Measurements from ENCODE around the gene FGFR3. TPM values are rescaled to one million over a fixed set of nuclear protein-coding genes. Genes with fewer than 3 reads are reported as not detected.

FGFR3 gene
- total and polyA plus RNA-seq, 12 donors = 1.2 to 6.6 (median 2.4) TPM

GRCh38 chr4:1830234-1830633 lies 37.1 kb downstream of the FGFR3 start:
- no peak for DNase-seq
- no peak overlapping the region for H3K27ac ChIP-seq
- intact Hi-C loops (cut with DNase I) = loop anchor here in 1 of 10 donors (10.0 kb wide), 1 partner anchor 65 kb away; no protein-coding TSS in a partner anchor
- no peak for ATAC-seq
- no peaks in the 10 kb centered on the region for H3K9me3 ChIP-seq
- H3K27me3 ChIP-seq = no peaks in the 10 kb centered on the region
- no peak overlapping the region for H3K4me3 ChIP-seq
- H3K4me1 ChIP-seq = no peaks in the 10 kb centered on the region
- WGBS, 2 donors = 95 to 97% methylated on average over 3 of the region's 3 CpGs
- peaks cover 3 to 78% (median 44%) of the 10 kb centered on the region in 9 donors for H3K36me3 ChIP-seq
- TF ChIP-seq CTCF (IDR thresholded peaks at IDR 0.05) = no peak

GRCh38 chr4:1830642-1831228 lies 37.6 kb downstream of the FGFR3 start:
- DNase-seq (no peak), ATAC-seq (no peak)
- intact Hi-C loops (cut with DNase I) = loop anchor here in 1 of 10 donors (10.0 kb wide), 1 partner anchor 64 kb away; no protein-coding TSS in a partner anchor
- Histone ChIP-seq H3K27me3 (no peaks in the 10 kb centered on the region), H3K27ac (no peak overlapping the region), H3K36me3 (peaks cover 3 to 78% (median 45%) of the 10 kb centered on the region in 9 donors), H3K4me1 (no peaks in the 10 kb centered on the region), H3K9me3 (no peaks in the 10 kb centered on the region), H3K4me3 (no peak overlapping the region)
- WGBS, 2 donors = 88 to 89% methylated on average over 8 of the region's 8 CpGs
- no peak for TF ChIP-seq CTCF (IDR thresholded peaks at IDR 0.05)

GRCh38 chr4:1831331-1831730 lies 38.2 kb downstream of the FGFR3 start:
- H3K27ac ChIP-seq = no peak overlapping the region
- no peak for TF ChIP-seq CTCF (IDR thresholded peaks at IDR 0.05)
- H3K9me3 ChIP-seq = no peaks in the 10 kb centered on the region
- intact Hi-C loops (cut with DNase I) = loop anchor here in 1 of 10 donors (10.0 kb wide), 1 partner anchor 63 kb away; no protein-coding TSS in a partner anchor
- 93 to 96% methylated on average over 8 of the region's 8 CpGs for WGBS, 2 donors
- no peaks in the 10 kb centered on the region for H3K27me3 ChIP-seq
- no peak for DNase-seq
- no peak overlapping the region for H3K4me3 ChIP-seq
- H3K4me1 ChIP-seq = no peaks in the 10 kb centered on the region
- ATAC-seq = no peak
- peaks cover 3 to 78% (median 48%) of the 10 kb centered on the region in 9 donors for H3K36me3 ChIP-seq

- no peak for TF ChIP-seq CTCF (IDR thresholded peaks at IDR 0.05)
- H3K4me1 ChIP-seq = no peaks in the 10 kb centered on the region
- H3K27me3 ChIP-seq = no peaks in the 10 kb centered on the region
- no peaks in the 10 kb centered on the region for H3K9me3 ChIP-seq
- WGBS, 2 donors = 91 to 93% methylated on average over 18 of the region's 18 CpGs
- H3K27ac ChIP-seq = no peak overlapping the region
- H3K4me3 ChIP-seq = no peak overlapping the region
- ATAC-seq = no peak
- peaks cover 3 to 85% (median 55%) of the 10 kb centered on the region in 9 donors for H3K36me3 ChIP-seq
- no peak for DNase-seq
- intact Hi-C loops (cut with DNase I) = loop anchor here in 1 of 10 donors (10.0 kb wide), 1 partner anchor 62 kb away; no protein-coding TSS in a partner anchor
These were observed 39.6 kb downstream of the FGFR3 start for GRCh38 chr4:1832690-1833089.

All from heart right ventricle (tissue), 16 donors.